Skeletal muscle satellite cell (primary cell): ENCODE data around the gene ANKMY1.

Experiments
- H3K27me3 ChIP-seq: 2 replicates; pipeline ENCODE4 v1.7.0; 2013; ENCODE audit warnings: low read length; ENCODE audit not compliant: control insufficient read depth, insufficient read depth
- H3K36me3 ChIP-seq: 2 replicates; pipeline ENCODE4 v1.7.0; 2013; ENCODE audit warnings: mild to moderate bottlenecking, control low read depth, low read length; ENCODE audit not compliant: insufficient read depth
- H3K4me1 ChIP-seq: 2 replicates; pipeline ENCODE4 v1.7.0; 2013; ENCODE audit warnings: low read length; ENCODE audit not compliant: control insufficient read depth, insufficient read depth
- H3K4me2 ChIP-seq: 2 replicates; pipeline ENCODE4 v1.7.0; 2013; ENCODE audit warnings: mild to moderate bottlenecking, low read length
- H3K4me3 ChIP-seq: 2 replicates; pipeline ENCODE4 v1.7.0; 2013; ENCODE audit warnings: low read length
- H3K9ac ChIP-seq: 2 replicates; pipeline ENCODE4 v1.7.0; 2013; ENCODE audit warnings: mild to moderate bottlenecking, low read depth, low read length, moderate library complexity
- H3K9me3 ChIP-seq: replicated peaks from 2 replicates; pipeline ENCODE4 v1.7.0; 2013; ENCODE audit warnings: mild to moderate bottlenecking, control low read depth, low read length

Gene ANKMY1

GRCh38 chr2:240465765-240466578 is 91.8 kb downstream of the ANKMY1 start:
- Histone ChIP-seq H3K27me3 (no peaks in the 10 kb centered on the region), H3K36me3 (peaks cover 39% of the 10 kb centered on the region), H3K9me3 (no peaks in the 10 kb centered on the region), H3K9ac (no peak overlapping the region), H3K4me2 (no peak overlapping the region), H3K4me3 (no peak overlapping the region), H3K4me1 (no peaks in the 10 kb centered on the region)

- no peaks in the 10 kb centered on the region for H3K4me1 ChIP-seq
- no peaks in the 10 kb centered on the region for H3K9me3 ChIP-seq
- no peak overlapping the region for H3K9ac ChIP-seq
- no peak overlapping the region for H3K4me3 ChIP-seq
- peaks cover 40% of the 10 kb centered on the region for H3K36me3 ChIP-seq
- H3K27me3 ChIP-seq = no peaks in the 10 kb centered on the region
- H3K4me2 ChIP-seq = no peak overlapping the region
These were observed 92.5 kb downstream of the ANKMY1 start for GRCh38 chr2:240465268-240465764.

- Histone ChIP-seq H3K4me3 (no peak overlapping the region), H3K9ac (no peak overlapping the region), H3K36me3 (peaks cover 46% of the 10 kb centered on the region), H3K4me2 (no peak overlapping the region), H3K4me1 (no peaks in the 10 kb centered on the region), H3K9me3 (no peaks in the 10 kb centered on the region), H3K27me3 (no peaks in the 10 kb centered on the region)
These were observed 93.1 kb downstream of the ANKMY1 start for GRCh38 chr2:240464514-240465241.

- Histone ChIP-seq H3K4me1 (no peaks in the 10 kb centered on the region), H3K9ac (no peak overlapping the region), H3K27me3 (no peaks in the 10 kb centered on the region), H3K4me2 (no peak overlapping the region), H3K9me3 (no peaks in the 10 kb centered on the region), H3K36me3 (peaks cover 48% of the 10 kb centered on the region), H3K4me3 (no peak overlapping the region)
These were observed 93.8 kb downstream of the ANKMY1 start for GRCh38 chr2:240463866-240464481.

GRCh38 chr2:240463274-240463865 is 94.4 kb downstream of the ANKMY1 start:
- Histone ChIP-seq H3K9me3 (no peaks in the 10 kb centered on the region), H3K4me3 (no peak overlapping the region), H3K4me2 (no peak overlapping the region), H3K9ac (no peak overlapping the region), H3K27me3 (no peaks in the 10 kb centered on the region), H3K36me3 (peaks cover 48% of the 10 kb centered on the region), H3K4me1 (no peaks in the 10 kb centered on the region)

GRCh38 chr2:240462707-240463273 is 95.0 kb downstream of the ANKMY1 start:
- Histone ChIP-seq H3K9me3 (no peaks in the 10 kb centered on the region), H3K4me2 (no peak overlapping the region), H3K4me3 (no peak overlapping the region), H3K9ac (no peak overlapping the region), H3K4me1 (no peaks in the 10 kb centered on the region), H3K36me3 (peaks cover 48% of the 10 kb centered on the region), H3K27me3 (no peaks in the 10 kb centered on the region)

GRCh38 chr2:240462073-240462706 is 95.6 kb downstream of the ANKMY1 start:
- Histone ChIP-seq H3K9me3 (no peaks in the 10 kb centered on the region), H3K36me3 (peaks cover 48% of the 10 kb centered on the region), H3K27me3 (no peaks in the 10 kb centered on the region), H3K9ac (no peak overlapping the region), H3K4me2 (no peak overlapping the region), H3K4me1 (no peaks in the 10 kb centered on the region), H3K4me3 (no peak overlapping the region)

- no peaks in the 10 kb centered on the region for H3K4me1 ChIP-seq
- no peak overlapping the region for H3K4me2 ChIP-seq
- no peaks in the 10 kb centered on the region for H3K27me3 ChIP-seq
- no peak overlapping the region for H3K9ac ChIP-seq
- H3K36me3 ChIP-seq = peaks cover 43% of the 10 kb centered on the region
- no peak overlapping the region for H3K4me3 ChIP-seq
- H3K9me3 ChIP-seq = no peaks in the 10 kb centered on the region
These were observed 96.2 kb downstream of the ANKMY1 start for GRCh38 chr2:240461471-240462072.

- Histone ChIP-seq H3K4me3 (no peak overlapping the region), H3K4me2 (no peak overlapping the region), H3K4me1 (no peaks in the 10 kb centered on the region), H3K9ac (no peak overlapping the region), H3K36me3 (peaks cover 39% of the 10 kb centered on the region), H3K9me3 (no peaks in the 10 kb centered on the region), H3K27me3 (no peaks in the 10 kb centered on the region)
These were observed 96.9 kb downstream of the ANKMY1 start for GRCh38 chr2:240460781-240461431.

GRCh38 chr2:240460253-240460711 is 97.5 kb downstream of the ANKMY1 start:
- Histone ChIP-seq H3K27me3 (no peaks in the 10 kb centered on the region), H3K9me3 (no peaks in the 10 kb centered on the region), H3K36me3 (peaks cover 33% of the 10 kb centered on the region), H3K4me1 (no peaks in the 10 kb centered on the region), H3K4me2 (no peak overlapping the region), H3K4me3 (no peak overlapping the region), H3K9ac (no peak overlapping the region)
